H1 (cell line): ENCODE measurements around the gene MROH7. TPM values are rescaled to one million over a fixed set of nuclear protein-coding genes. Genes with fewer than 3 reads are reported as not detected.

Experiments used
- polyA plus RNA-seq, 7 experiments: library from polyadenylated mRNA; depleted of rRNA in 3 of 7; stranded (reverse) in 5 of 7; unstranded in 2 of 7; fragments of >200 nt in 5 of 7; fragments of 200-250 nt in 2 of 7; gene quantifications; 1 replicate in 5 of 7; 2 replicates in 1 of 7; 4 replicates in 1 of 7; pipeline versions ENCODE4 v1.2.1 to v1.2.3, GENCODE V29; 2011 to 2013; ENCODE audit warnings: missing spikeins in 2 of 7, mixed read lengths in 2 of 7
- total RNA-seq: library from RNA; stranded (reverse); fragmentation: NEBNext Ultra II Directional; extraction: Animal tissue kit (Norgen Biotek cat#: 25700); gene quantifications from 2 replicates; pipeline ENCODE4 v1.2.1, GENCODE V29; 2021
- TF ChIP-seq, protein P1 (sequence below): fragments of 300-600 bp; sonication (generic); IDR thresholded peaks from 2 replicates; pipeline ENCODE4 v1.7.1; 2012; ENCODE audit warnings: low read length, moderate library complexity, mild to moderate bottlenecking, inconsistent platforms; ENCODE audit not compliant: insufficient replicate concordance

The MROH7 gene
- total and polyA plus RNA-seq, 2 of the 8 experiments (the other 6 are each of a cell fraction or from before 2014, with no cell fraction given), result 0.07 to 0.20 TPM

GRCh38 chr1:54649130-54649898 lies 7.7 kb downstream of the MROH7 start (continued):
- TF ChIP-seq, protein P1, sequence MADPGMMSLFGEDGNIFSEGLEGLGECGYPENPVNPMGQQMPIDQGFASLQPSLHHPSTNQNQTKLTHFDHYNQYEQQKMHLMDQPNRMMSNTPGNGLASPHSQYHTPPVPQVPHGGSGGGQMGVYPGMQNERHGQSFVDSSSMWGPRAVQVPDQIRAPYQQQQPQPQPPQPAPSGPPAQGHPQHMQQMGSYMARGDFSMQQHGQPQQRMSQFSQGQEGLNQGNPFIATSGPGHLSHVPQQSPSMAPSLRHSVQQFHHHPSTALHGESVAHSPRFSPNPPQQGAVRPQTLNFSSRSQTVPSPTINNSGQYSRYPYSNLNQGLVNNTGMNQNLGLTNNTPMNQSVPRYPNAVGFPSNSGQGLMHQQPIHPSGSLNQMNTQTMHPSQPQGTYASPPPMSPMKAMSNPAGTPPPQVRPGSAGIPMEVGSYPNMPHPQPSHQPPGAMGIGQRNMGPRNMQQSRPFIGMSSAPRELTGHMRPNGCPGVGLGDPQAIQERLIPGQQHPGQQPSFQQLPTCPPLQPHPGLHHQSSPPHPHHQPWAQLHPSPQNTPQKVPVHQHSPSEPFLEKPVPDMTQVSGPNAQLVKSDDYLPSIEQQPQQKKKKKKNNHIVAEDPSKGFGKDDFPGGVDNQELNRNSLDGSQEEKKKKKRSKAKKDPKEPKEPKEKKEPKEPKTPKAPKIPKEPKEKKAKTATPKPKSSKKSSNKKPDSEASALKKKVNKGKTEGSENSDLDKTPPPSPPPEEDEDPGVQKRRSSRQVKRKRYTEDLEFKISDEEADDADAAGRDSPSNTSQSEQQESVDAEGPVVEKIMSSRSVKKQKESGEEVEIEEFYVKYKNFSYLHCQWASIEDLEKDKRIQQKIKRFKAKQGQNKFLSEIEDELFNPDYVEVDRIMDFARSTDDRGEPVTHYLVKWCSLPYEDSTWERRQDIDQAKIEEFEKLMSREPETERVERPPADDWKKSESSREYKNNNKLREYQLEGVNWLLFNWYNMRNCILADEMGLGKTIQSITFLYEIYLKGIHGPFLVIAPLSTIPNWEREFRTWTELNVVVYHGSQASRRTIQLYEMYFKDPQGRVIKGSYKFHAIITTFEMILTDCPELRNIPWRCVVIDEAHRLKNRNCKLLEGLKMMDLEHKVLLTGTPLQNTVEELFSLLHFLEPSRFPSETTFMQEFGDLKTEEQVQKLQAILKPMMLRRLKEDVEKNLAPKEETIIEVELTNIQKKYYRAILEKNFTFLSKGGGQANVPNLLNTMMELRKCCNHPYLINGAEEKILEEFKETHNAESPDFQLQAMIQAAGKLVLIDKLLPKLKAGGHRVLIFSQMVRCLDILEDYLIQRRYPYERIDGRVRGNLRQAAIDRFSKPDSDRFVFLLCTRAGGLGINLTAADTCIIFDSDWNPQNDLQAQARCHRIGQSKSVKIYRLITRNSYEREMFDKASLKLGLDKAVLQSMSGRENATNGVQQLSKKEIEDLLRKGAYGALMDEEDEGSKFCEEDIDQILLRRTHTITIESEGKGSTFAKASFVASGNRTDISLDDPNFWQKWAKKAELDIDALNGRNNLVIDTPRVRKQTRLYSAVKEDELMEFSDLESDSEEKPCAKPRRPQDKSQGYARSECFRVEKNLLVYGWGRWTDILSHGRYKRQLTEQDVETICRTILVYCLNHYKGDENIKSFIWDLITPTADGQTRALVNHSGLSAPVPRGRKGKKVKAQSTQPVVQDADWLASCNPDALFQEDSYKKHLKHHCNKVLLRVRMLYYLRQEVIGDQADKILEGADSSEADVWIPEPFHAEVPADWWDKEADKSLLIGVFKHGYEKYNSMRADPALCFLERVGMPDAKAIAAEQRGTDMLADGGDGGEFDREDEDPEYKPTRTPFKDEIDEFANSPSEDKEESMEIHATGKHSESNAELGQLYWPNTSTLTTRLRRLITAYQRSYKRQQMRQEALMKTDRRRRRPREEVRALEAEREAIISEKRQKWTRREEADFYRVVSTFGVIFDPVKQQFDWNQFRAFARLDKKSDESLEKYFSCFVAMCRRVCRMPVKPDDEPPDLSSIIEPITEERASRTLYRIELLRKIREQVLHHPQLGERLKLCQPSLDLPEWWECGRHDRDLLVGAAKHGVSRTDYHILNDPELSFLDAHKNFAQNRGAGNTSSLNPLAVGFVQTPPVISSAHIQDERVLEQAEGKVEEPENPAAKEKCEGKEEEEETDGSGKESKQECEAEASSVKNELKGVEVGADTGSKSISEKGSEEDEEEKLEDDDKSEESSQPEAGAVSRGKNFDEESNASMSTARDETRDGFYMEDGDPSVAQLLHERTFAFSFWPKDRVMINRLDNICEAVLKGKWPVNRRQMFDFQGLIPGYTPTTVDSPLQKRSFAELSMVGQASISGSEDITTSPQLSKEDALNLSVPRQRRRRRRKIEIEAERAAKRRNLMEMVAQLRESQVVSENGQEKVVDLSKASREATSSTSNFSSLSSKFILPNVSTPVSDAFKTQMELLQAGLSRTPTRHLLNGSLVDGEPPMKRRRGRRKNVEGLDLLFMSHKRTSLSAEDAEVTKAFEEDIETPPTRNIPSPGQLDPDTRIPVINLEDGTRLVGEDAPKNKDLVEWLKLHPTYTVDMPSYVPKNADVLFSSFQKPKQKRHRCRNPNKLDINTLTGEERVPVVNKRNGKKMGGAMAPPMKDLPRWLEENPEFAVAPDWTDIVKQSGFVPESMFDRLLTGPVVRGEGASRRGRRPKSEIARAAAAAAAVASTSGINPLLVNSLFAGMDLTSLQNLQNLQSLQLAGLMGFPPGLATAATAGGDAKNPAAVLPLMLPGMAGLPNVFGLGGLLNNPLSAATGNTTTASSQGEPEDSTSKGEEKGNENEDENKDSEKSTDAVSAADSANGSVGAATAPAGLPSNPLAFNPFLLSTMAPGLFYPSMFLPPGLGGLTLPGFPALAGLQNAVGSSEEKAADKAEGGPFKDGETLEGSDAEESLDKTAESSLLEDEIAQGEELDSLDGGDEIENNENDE, result no peak
